ENCODE data around the gene CDK6.

- TF ChIP-seq CTCF (conservative IDR thresholded peaks at IDR 0.05; ENCODE audit: low read depth in 2 of 2) (no peak), EZH2 (IDR thresholded peaks at IDR 0.05; ENCODE audit: low read depth, unreplicated experiment) (no peak), CREB1 (CRISPR knock-in tag; IDR thresholded peaks at IDR 0.05; ENCODE audit: low read depth) (no peak), POLR2AphosphoS5 (IDR thresholded peaks at IDR 0.05; ENCODE audit: low read depth) (no peak)
These were observed 19.0 kb downstream of the CDK6 start for GRCh38 chr7:92817398-92817797.
